OCI-LY3 (cell line): ENCODE data around the gene SPIN1.

Source experiments
- H2AFZ ChIP-seq: fragments of 200-600, 300-600 bp; shearing (Covaris generic); 2 replicates; pipeline ENCODE4 v1.6.0; 2014; ENCODE audit warnings: antibody characterized with exemption, low read depth, low read length
- H3K27ac ChIP-seq: fragments of 200-600, 300-600 bp; sonication (generic); 2 replicates; pipeline ENCODE4 v1.5.1; 2014; ENCODE audit warnings: mild to moderate bottlenecking, low read length, moderate library complexity, mixed read lengths
- H3K27me3 ChIP-seq: fragments of 200-600, 300-600 bp; sonication (generic); 2 replicates; pipeline ENCODE4 v1.6.1; 2014; ENCODE audit warnings: low read depth, low read length, mixed read lengths
- H3K36me3 ChIP-seq: fragments of 200-600, 300-600 bp; sonication (generic); replicated peaks from 2 replicates; pipeline ENCODE3; 2014; ENCODE audit warnings: low read depth, low read length, mixed read lengths
- H3K4me1 ChIP-seq: fragments of 300-600, 200-600 bp; sonication (generic); 2 replicates; pipeline ENCODE4 v1.6.1; 2014; ENCODE audit warnings: low read length, mixed read lengths
- H3K4me2 ChIP-seq: fragments of 200-600, 300-600 bp; sonication (generic); 2 replicates; pipeline ENCODE4 v1.6.1; 2014; ENCODE audit warnings: low read length, mixed read lengths
- H3K4me3 ChIP-seq: fragments of 300-600, 200-600 bp; sonication (generic); 2 replicates; pipeline ENCODE4 v1.5.1; 2014; ENCODE audit warnings: antibody characterized with exemption, mild to moderate bottlenecking, low read length, moderate library complexity
- H3K79me2 ChIP-seq: fragments of 300-600, 200-600 bp; shearing (Covaris generic); 2 replicates; pipeline ENCODE4 v1.6.1; 2014; ENCODE audit warnings: mild to moderate bottlenecking, low read length, mixed read lengths
- H3K9ac ChIP-seq: fragments of 300-600, 200-600 bp; shearing (Covaris generic); 2 replicates; pipeline ENCODE4 v1.6.0; 2014; ENCODE audit warnings: mild to moderate bottlenecking, low read length, moderate library complexity
- H3K9me3 ChIP-seq: fragments of 200-600, 300-600 bp; shearing (Covaris generic); 2 replicates; pipeline ENCODE4 v1.6.1; 2014; ENCODE audit warnings: low read length, mixed read lengths; ENCODE audit not compliant: insufficient read depth
- H4K20me1 ChIP-seq: fragments of 200-600, 300-600 bp; sonication (generic); 2 replicates; pipeline ENCODE4 v1.6.1; 2016; ENCODE audit warnings: low read length, mixed read lengths; ENCODE audit not compliant: insufficient read depth
- CTCF ChIP-seq: fragments of 200-600, 300-600 bp; sonication (generic); IDR thresholded peaks from 2 replicates; pipeline ENCODE4 v1.5.1; 2014; ENCODE audit warnings: antibody characterized with exemption, low read length, low read depth
- EZH2phosphoT487 ChIP-seq: fragments of 200-600 bp; shearing (Covaris generic); IDR thresholded peaks from 2 replicates; pipeline ENCODE4 v1.6.1; 2018; ENCODE audit warnings: antibody characterized with exemption, mixed run types, low read depth

SPIN1 gene

GRCh38 chr9:88514247-88514646, 126.0 kb downstream of the SPIN1 start:
- Histone ChIP-seq H3K9me3 (no peaks in the 10 kb centered on the region), H3K27ac (no peak overlapping the region), H3K79me2 (no peaks in the 10 kb centered on the region), H3K9ac (no peak overlapping the region), H3K4me1 (no peaks in the 10 kb centered on the region), H2AFZ (no peak overlapping the region), H4K20me1 (no peaks in the 10 kb centered on the region), H3K4me2 (no peak overlapping the region), H3K36me3 (no peaks in the 10 kb centered on the region), H3K27me3 (0 out of 2 replicates have a peak, but pooled peaks cover 4% of the 10 kb centered on the region), H3K4me3 (no peak overlapping the region)
- TF ChIP-seq CTCF (no peak), EZH2phosphoT487 (no peak)

GRCh38 chr9:88521308-88521707, 133.1 kb downstream of the SPIN1 start:
- no peak overlapping the region for H2AFZ ChIP-seq
- no peaks in the 10 kb centered on the region for H3K9me3 ChIP-seq
- no peak overlapping the region for H3K27ac ChIP-seq

GRCh38 chr9:88522360-88522759, 134.1 kb downstream of the SPIN1 start:
- Histone ChIP-seq H3K27me3 (no peaks in the 10 kb centered on the region), H3K36me3 (no peaks in the 10 kb centered on the region), H3K9me3 (no peaks in the 10 kb centered on the region), H3K27ac (no peak overlapping the region), H3K4me2 (no peak overlapping the region), H3K9ac (no peak overlapping the region), H3K4me1 (no peaks in the 10 kb centered on the region), H3K79me2 (no peaks in the 10 kb centered on the region), H3K4me3 (no peak overlapping the region), H4K20me1 (no peaks in the 10 kb centered on the region), H2AFZ (no peak overlapping the region)
- TF ChIP-seq EZH2phosphoT487 (no peak), CTCF (no peak)

More at GRCh38 chr9:88521308-88521707, 133.1 kb downstream of the SPIN1 start:
- no peaks in the 10 kb centered on the region for H3K36me3 ChIP-seq
- H3K4me3 ChIP-seq: no peak overlapping the region
- no peaks in the 10 kb centered on the region for H3K4me1 ChIP-seq
- no peak overlapping the region for H3K9ac ChIP-seq
- H4K20me1 ChIP-seq: no peaks in the 10 kb centered on the region
- no peaks in the 10 kb centered on the region for H3K27me3 ChIP-seq
- TF ChIP-seq EZH2phosphoT487 (no peak), CTCF (no peak)
- no peaks in the 10 kb centered on the region for H3K79me2 ChIP-seq
- no peak overlapping the region for H3K4me2 ChIP-seq

GRCh38 chr9:88523056-88523455, 134.8 kb downstream of the SPIN1 start:
- Histone ChIP-seq H3K27me3 (no peaks in the 10 kb centered on the region), H3K79me2 (no peaks in the 10 kb centered on the region)
- TF ChIP-seq EZH2phosphoT487 (no peak), CTCF (no peak)

More at GRCh38 chr9:88523056-88523455, 134.8 kb downstream of the SPIN1 start:
- no peak overlapping the region for H3K4me2 ChIP-seq
- H3K4me1 ChIP-seq: no peaks in the 10 kb centered on the region
- no peaks in the 10 kb centered on the region for H4K20me1 ChIP-seq
- H3K27ac ChIP-seq: no peak overlapping the region
- no peak overlapping the region for H2AFZ ChIP-seq
- no peak overlapping the region for H3K4me3 ChIP-seq
- H3K36me3 ChIP-seq: no peaks in the 10 kb centered on the region
- H3K9ac ChIP-seq: no peak overlapping the region
- no peaks in the 10 kb centered on the region for H3K9me3 ChIP-seq
